HepG2 (cell line): ENCODE data around the gene CCDC142. TPM values are rescaled to one million over a fixed set of nuclear protein-coding genes. Genes with fewer than 3 reads are reported as not detected.
A peak's percentile ranks its signal among the peaks of the same experiment; 100 is the strongest.

Experiments used
- ATAC-seq: fragments of 200-7000 bp; cut with Tn5 transposase; 3 replicates; pipeline ENCODE4 v1.9.1; 2020; ENCODE audit warnings: mild to moderate bottlenecking, moderate library complexity
- BruUV-seq: library from RNA; stranded (reverse); fragments of 400-500 nt; replicated peaks from 2 replicates; lab custom pipeline; 2021; lab: Mats Ljungman, UMichigan
- CTCF ChIA-PET: fragments of 300-600 bp; formaldehyde crosslinking; extraction: SDS; loops from one replicate; lab custom pipeline; 2021; ENCODE audit warnings: low total read pairs, inconsistent platforms, low intra/inter-chr PET ratio; lab: Yijun Ruan, JAX
- POLR2A ChIA-PET: fragments of 350-600 bp; sonication (Branson Sonifier 250); formaldehyde crosslinking; loops from one replicate; lab custom pipeline; 2020; ENCODE audit warnings: antibody characterized with exemption, inconsistent platforms; lab: Yijun Ruan, JAX
- DNase-seq: peaks from one replicate; pipeline ENCODE4 v3.0.0-alpha.2; 2015; ENCODE audit warnings: low spot score
- FAIRE-seq: peaks from 3 replicates; lab custom pipeline; 2011; peaks lifted over from hg19 to GRCh38; lab: Jason Lieb, UNC
- H2AFZ ChIP-seq: one replicate; pipeline ENCODE4 v1.6.1; 2011; ENCODE audit warnings: low read length, inconsistent platforms
- H3K27ac ChIP-seq: fragments of 300-600 bp; 3 replicates; pipeline ENCODE4 v1.8.0; 2011; ENCODE audit warnings: mixed run types, mild to moderate bottlenecking, mixed read lengths, low read length, inconsistent platforms; ENCODE audit not compliant: insufficient read depth; ENCODE audit errors: extremely low read length
- H3K27me3 ChIP-seq, 2 experiments: fragments of 200-600 bp in 1 of 2; 2 replicates in 1 of 2; 3 replicates in 1 of 2; pipeline versions ENCODE4 v1.6.0 to v1.8.0; 2011; ENCODE audit warnings: low read length in 2 of 2, mild to moderate bottlenecking in 2 of 2, moderate library complexity in 2 of 2, inconsistent platforms in 1 of 2; ENCODE audit not compliant: insufficient read depth in 2 of 2, control insufficient read depth in 1 of 2
- H3K36me3 ChIP-seq, 2 experiments: fragments of 200-600 bp in 1 of 2; replicated peaks in 1 of 2; 2 replicates in 1 of 2; 3 replicates in 1 of 2; pipeline versions ENCODE4 v1.5.1 to v1.8.0; 2011; ENCODE audit warnings: low read length in 2 of 2, inconsistent platforms in 1 of 2; ENCODE audit not compliant: insufficient read depth in 2 of 2, control insufficient read depth in 1 of 2
- H3K4me1 ChIP-seq: 2 replicates; pipeline ENCODE4 v1.5.1; 2012; ENCODE audit warnings: low read length, inconsistent platforms; ENCODE audit not compliant: insufficient read depth
- H3K4me2 ChIP-seq: 2 replicates; pipeline ENCODE4 v1.6.0; 2011; ENCODE audit warnings: low read depth, low read length, inconsistent platforms
- H3K4me3 ChIP-seq, 3 experiments: fragments of 200-600 bp in 1 of 3; sonication (generic), shearing (Covaris generic) in 1 of 3; replicated peaks in 1 of 3; 2 replicates each; pipeline ENCODE4 v1.5.1; 2011 to 2016; ENCODE audit warnings: low read length in 3 of 3, inconsistent platforms in 2 of 3, low read depth in 2 of 3, mild to moderate bottlenecking in 2 of 3, control low read depth in 1 of 3, mixed read lengths in 1 of 3; ENCODE audit not compliant: insufficient read depth in 1 of 3
- H3K79me2 ChIP-seq: one replicate; pipeline ENCODE4 v1.6.1; 2011; ENCODE audit warnings: low read length, inconsistent platforms; ENCODE audit not compliant: insufficient read depth
- H3K9ac ChIP-seq: 2 replicates; pipeline ENCODE4 v1.6.0; 2011; ENCODE audit warnings: mild to moderate bottlenecking, low read depth, low read length, inconsistent platforms; ENCODE audit not compliant: insufficient read depth
- H3K9me3 ChIP-seq: 2 replicates; pipeline ENCODE4 v1.5.1; 2012; ENCODE audit warnings: mild to moderate bottlenecking, low read length
- H4K20me1 ChIP-seq: 2 replicates; pipeline ENCODE4 v1.6.0; 2011; ENCODE audit warnings: inconsistent platforms, mild to moderate bottlenecking, low read length, moderate library complexity; ENCODE audit not compliant: insufficient read depth
- ARNT2 ChIP-seq: sonication (generic); formaldehyde crosslinking; IDR thresholded peaks from 2 replicates; pipeline ENCODE4 v1.8.0; 2022; ENCODE audit warnings: mild to moderate bottlenecking, low read depth, missing genetic modification reagents, moderate library complexity
- ARNTL ChIP-seq: sonication (generic); formaldehyde crosslinking; IDR thresholded peaks from 2 replicates; pipeline ENCODE4 v1.4.0; 2020; ENCODE audit warnings: mild to moderate bottlenecking, missing genetic modification reagents
- GATAD2A ChIP-seq: IDR thresholded peaks from 2 replicates; pipeline ENCODE4 v1.6.1; 2016
- KDM6A ChIP-seq: IDR thresholded peaks from 2 replicates; pipeline ENCODE4 v1.6.1; 2016; ENCODE audit warnings: low read depth
- MAFG ChIP-seq: sonication (generic); formaldehyde crosslinking; IDR thresholded peaks from 2 replicates; pipeline ENCODE4 v1.5.1; 2020; ENCODE audit warnings: mild to moderate bottlenecking, missing genetic modification reagents
- MATR3 ChIP-seq: sonication (generic); formaldehyde crosslinking; IDR thresholded peaks from 2 replicates; pipeline ENCODE4 v1.4.0; 2020; ENCODE audit warnings: missing genetic modification reagents
- TCF12 ChIP-seq, 2 experiments: fragments of 450-650 bp in 1 of 2; sonication (generic) in 1 of 2; formaldehyde crosslinking in 1 of 2; IDR thresholded peaks; 2 replicates each; pipeline versions ENCODE4 v1.6.1 to v1.8.0; 2017 to 2022; ENCODE audit warnings: antibody characterized with exemption in 1 of 2, mild to moderate bottlenecking in 1 of 2, missing genetic modification reagents in 1 of 2, moderate library complexity in 1 of 2
- ZNF292 ChIP-seq: sonication (generic); formaldehyde crosslinking; IDR thresholded peaks from 2 replicates; pipeline ENCODE4 v1.8.1; 2022; ENCODE audit warnings: mild to moderate bottlenecking, low read depth, missing genetic modification reagents, borderline replicate concordance
- ZNF451 ChIP-seq: sonication (generic); formaldehyde crosslinking; IDR thresholded peaks from 2 replicates; pipeline ENCODE4 v1.5.0; 2020; ENCODE audit warnings: mild to moderate bottlenecking, missing genetic modification reagents
- ZNF549 ChIP-seq: sonication (generic); formaldehyde crosslinking; IDR thresholded peaks from 2 replicates; pipeline ENCODE4 v1.5.0; 2020; ENCODE audit warnings: missing genetic modification reagents
- ZNF703 ChIP-seq: sonication (generic); formaldehyde crosslinking; IDR thresholded peaks from 2 replicates; pipeline ENCODE4 v1.5.1; 2020; ENCODE audit warnings: missing genetic modification reagents, mild to moderate bottlenecking, moderate library complexity, borderline replicate concordance
- ZNF776 ChIP-seq: sonication (generic); formaldehyde crosslinking; IDR thresholded peaks from 2 replicates; pipeline ENCODE4 v1.4.0; 2020; ENCODE audit warnings: mild to moderate bottlenecking, missing genetic modification reagents
- ZNF816 ChIP-seq: sonication (generic); formaldehyde crosslinking; IDR thresholded peaks from 2 replicates; pipeline ENCODE4 v1.8.0; 2022; ENCODE audit warnings: missing genetic modification reagents, mild to moderate bottlenecking, borderline replicate concordance
- WGBS: methylation state at CpG from one replicate; pipeline ENCODE4 v1.1.6; 2017; ENCODE audit warnings: low lambda C conversion rate; 5-methylcytosine and 5-hydroxymethylcytosine counted together
- in situ Hi-C: cut with HindIII; loops from 2 replicates; pipeline ENCODE4 v1.10.0; 2017; ENCODE audit warnings: low pct_unique_long_range_greater_than_20kb; ENCODE audit not compliant: extremely low pct_ligation_motif_present
- intact Hi-C: fragments of 100-400 bp; cut with micrococcal nuclease; formaldehyde crosslinking; loops from one replicate; pipeline ENCODE4 v1.10.0; 2022; ENCODE audit not compliant: unreplicated experiment
- polyA plus RNA-seq, 8 experiments: library from polyadenylated mRNA; depleted of rRNA in 3 of 8; stranded (reverse) in 7 of 8; unstranded in 1 of 8; fragments of >200 nt; fragmentation: Illumina TruSeq in 4 of 8; extraction: Trizol in 4 of 8; gene quantifications; 2 replicates each; pipeline versions ENCODE4 v1.2.1 to v1.2.3, GENCODE V29; 2011 to 2016; ENCODE audit warnings: low read depth in 4 of 8, missing spikeins in 1 of 8, mixed read lengths in 1 of 8; ENCODE audit not compliant: insufficient read depth in 1 of 8
- total RNA-seq, 5 experiments: library from RNA; depleted of rRNA; stranded (reverse); fragments of >200 nt; fragmentation: Illumina TruSeq; extraction: Trizol; gene quantifications; 2 replicates each; pipeline ENCODE4 v1.2.3, GENCODE V29; 2016; ENCODE audit warnings: low read depth in 1 of 5
- TF ChIP-seq, protein P1 (sequence below): sonication (generic); formaldehyde crosslinking; IDR thresholded peaks from 2 replicates; pipeline ENCODE4 v1.8.1; 2023; ENCODE audit warnings: mild to moderate bottlenecking, missing genetic modification reagents, borderline replicate concordance
- TF ChIP-seq, protein P2 (sequence below): sonication (generic); formaldehyde crosslinking; IDR thresholded peaks from 2 replicates; pipeline ENCODE4 v1.8.0; 2022; ENCODE audit warnings: missing genetic modification reagents, mild to moderate bottlenecking, borderline replicate concordance
- TF ChIP-seq, protein P3 (sequence below): IDR thresholded peaks from 2 replicates; pipeline ENCODE4 v1.6.1; 2016; ENCODE audit warnings: missing genetic modification reagents, missing compliant biosample characterization
- TF ChIP-seq, protein P4 (sequence below): fragments of 450-650 bp; IDR thresholded peaks from 2 replicates; pipeline ENCODE4 v1.6.1; 2017
- TF ChIP-seq, protein P5 (sequence below): sonication (generic); formaldehyde crosslinking; conservative IDR thresholded peaks from 2 replicates; pipeline ENCODE4 v1.8.1; 2023; ENCODE audit warnings: missing genetic modification reagents

The CCDC142 gene
- total and polyA plus RNA-seq, 2 of the 13 experiments (the other 11 are each of a cell fraction or from before 2014, with no cell fraction given): 14.7 to 30.4 TPM

DNA sequence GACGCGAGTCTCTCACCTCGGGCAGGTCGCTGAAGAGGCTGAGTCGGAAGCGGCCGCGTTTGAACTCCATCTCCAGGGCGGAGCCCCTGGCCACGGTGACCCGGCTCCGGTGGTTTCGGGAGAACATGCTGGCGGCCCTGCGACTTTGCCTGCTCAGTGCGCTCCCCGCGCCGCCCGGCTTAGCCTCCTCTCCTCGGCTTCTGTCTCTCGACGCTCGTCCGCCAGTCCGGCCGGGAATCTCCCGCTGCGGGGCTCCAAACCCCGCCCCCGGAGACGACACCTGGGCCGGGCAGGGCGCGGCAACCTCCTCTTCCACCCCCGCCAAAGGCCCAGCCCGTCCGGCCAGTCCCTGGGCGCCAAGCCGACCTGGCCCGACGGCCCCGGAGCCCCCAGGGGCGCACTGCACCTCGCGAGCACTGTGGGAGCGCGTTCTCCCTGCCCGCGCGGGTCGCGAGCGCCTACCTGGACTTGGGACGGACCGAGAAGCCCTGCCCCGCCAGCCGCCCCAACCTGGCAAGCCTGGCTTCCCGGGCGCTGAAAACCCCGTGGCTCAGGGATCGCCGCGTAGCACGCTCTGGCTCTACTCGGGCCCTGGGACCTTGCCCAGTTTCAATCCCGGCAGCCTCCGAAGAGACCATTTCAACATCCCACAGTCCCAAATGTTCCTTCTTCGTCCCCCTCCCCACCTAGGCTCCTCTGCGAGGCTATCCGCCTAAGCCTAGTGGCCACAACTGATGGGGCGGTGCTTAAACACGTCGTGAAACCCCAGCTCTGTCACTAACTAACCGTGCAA, 40.9 kb downstream of the CCDC142 start, which contains the start of gene RTKN:
RTKN (minus strand) TSS at position 248 of the 793 bp plus-strand sequence; CDS start at position 127, 121 bp downstream.
- Histone ChIP-seq H3K27ac (peak within 1 kb of the TSS; percentile 91), H3K9ac (peak within 1 kb of the TSS; percentile 91), H3K27me3 (no peaks in the 10 kb centered on the region; a peak in 1 of 5 replicates), H3K4me3 (peak within 1 kb of the TSS; percentile 76 to 94 (median 93)), H3K4me2 (peak within 1 kb of the TSS; percentile 95), H3K4me1 (peaks cover 68% of the 10 kb centered on the region), H3K36me3 (peaks cover 14 to 28% of the 10 kb centered on the region in 2 experiments), H2AFZ (no peak within 1 kb of the TSS), H3K79me2 (peaks cover 51% of the 10 kb centered on the region), H3K9me3 (no peaks in the 10 kb centered on the region), H4K20me1 (peaks cover 34% of the 10 kb centered on the region)
- POLR2A ChIA-PET: interaction anchor here (0.9 to 11.6 kb wide), 20 partner anchors 12 to 264 kb away, joined by 3 to 342 read pairs (median 10); partner anchors contain the start of genes AUP1, C2orf81, CCDC142 and DQX1
- DNase-seq: peak; percentile 96
- intact Hi-C loops (loop anchor here (1.0 to 2.0 kb wide), 2 partner anchors 17 to 59 kb away; no protein-coding TSS in a partner anchor), in situ Hi-C loops (no loop called here)
- peak; percentile 90 for FAIRE-seq
- CTCF ChIA-PET: no interaction called here
- BruUV-seq: TSS peak; percentile 67
- peak; percentile 70 for ATAC-seq
- under 1% methylated on average over 51 of the region's 75 CpGs for WGBS
- TF ChIP-seq ARNT2 (CRISPR knock-in tag) (peak; percentile 86), TCF12 (IDR thresholded peaks at IDR 0.05) (no peak), TCF12 (CRISPR knock-in tag; IDR thresholded peaks at IDR 0.05) (peak; percentile 65; the same call in 1 of the 2 replicates), ZNF703 (CRISPR knock-in tag) (peak; percentile 88), ZNF816 (CRISPR knock-in tag) (peak; percentile 75), GATAD2A (CRISPR knock-in tag) (peak; percentile 78), MAFG (CRISPR knock-in tag) (no peak), ZNF549 (CRISPR knock-in tag) (peak; percentile 28; the same call in 1 of the 2 replicates), ZNF451 (CRISPR knock-in tag) (peak; percentile 69), ZNF776 (CRISPR knock-in tag) (peak; percentile 64; the same call in 1 of the 2 replicates), MATR3 (CRISPR knock-in tag) (no peak), KDM6A (0 out of 2 replicates have a peak, but pooled peaks have one; percentile 16), ZNF292 (CRISPR knock-in tag) (no peak; the same call in 1 of the 2 replicates), ARNTL (CRISPR knock-in tag) (peak; percentile 79)
- TF ChIP-seq, protein P1, sequence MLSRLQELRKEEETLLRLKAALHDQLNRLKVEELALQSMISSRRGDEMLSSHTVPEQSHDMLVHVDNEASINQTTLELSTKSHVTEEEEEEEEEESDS (CRISPR knock-in tag): peak; percentile 80
- TF ChIP-seq, protein P2, sequence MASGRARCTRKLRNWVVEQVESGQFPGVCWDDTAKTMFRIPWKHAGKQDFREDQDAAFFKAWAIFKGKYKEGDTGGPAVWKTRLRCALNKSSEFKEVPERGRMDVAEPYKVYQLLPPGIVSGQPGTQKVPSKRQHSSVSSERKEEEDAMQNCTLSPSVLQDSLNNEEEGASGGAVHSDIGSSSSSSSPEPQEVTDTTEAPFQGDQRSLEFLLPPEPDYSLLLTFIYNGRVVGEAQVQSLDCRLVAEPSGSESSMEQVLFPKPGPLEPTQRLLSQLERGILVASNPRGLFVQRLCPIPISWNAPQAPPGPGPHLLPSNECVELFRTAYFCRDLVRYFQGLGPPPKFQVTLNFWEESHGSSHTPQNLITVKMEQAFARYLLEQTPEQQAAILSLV (CRISPR knock-in tag): peak; percentile 94; the same call in 1 of the 2 replicates
- TF ChIP-seq, protein P3, sequence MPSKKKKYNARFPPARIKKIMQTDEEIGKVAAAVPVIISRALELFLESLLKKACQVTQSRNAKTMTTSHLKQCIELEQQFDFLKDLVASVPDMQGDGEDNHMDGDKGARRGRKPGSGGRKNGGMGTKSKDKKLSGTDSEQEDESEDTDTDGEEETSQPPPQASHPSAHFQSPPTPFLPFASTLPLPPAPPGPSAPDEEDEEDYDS: peak; percentile 99
- TF ChIP-seq, protein P4, sequence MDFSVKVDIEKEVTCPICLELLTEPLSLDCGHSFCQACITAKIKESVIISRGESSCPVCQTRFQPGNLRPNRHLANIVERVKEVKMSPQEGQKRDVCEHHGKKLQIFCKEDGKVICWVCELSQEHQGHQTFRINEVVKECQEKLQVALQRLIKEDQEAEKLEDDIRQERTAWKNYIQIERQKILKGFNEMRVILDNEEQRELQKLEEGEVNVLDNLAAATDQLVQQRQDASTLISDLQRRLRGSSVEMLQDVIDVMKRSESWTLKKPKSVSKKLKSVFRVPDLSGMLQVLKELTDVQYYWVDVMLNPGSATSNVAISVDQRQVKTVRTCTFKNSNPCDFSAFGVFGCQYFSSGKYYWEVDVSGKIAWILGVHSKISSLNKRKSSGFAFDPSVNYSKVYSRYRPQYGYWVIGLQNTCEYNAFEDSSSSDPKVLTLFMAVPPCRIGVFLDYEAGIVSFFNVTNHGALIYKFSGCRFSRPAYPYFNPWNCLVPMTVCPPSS: no peak
- TF ChIP-seq, protein P5, sequence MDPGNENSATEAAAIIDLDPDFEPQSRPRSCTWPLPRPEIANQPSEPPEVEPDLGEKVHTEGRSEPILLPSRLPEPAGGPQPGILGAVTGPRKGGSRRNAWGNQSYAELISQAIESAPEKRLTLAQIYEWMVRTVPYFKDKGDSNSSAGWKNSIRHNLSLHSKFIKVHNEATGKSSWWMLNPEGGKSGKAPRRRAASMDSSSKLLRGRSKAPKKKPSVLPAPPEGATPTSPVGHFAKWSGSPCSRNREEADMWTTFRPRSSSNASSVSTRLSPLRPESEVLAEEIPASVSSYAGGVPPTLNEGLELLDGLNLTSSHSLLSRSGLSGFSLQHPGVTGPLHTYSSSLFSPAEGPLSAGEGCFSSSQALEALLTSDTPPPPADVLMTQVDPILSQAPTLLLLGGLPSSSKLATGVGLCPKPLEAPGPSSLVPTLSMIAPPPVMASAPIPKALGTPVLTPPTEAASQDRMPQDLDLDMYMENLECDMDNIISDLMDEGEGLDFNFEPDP (CRISPR knock-in tag): 0 out of 2 replicates have a peak, but pooled peaks have one; percentile 99
